RCC 7860 (cell line): ENCODE measurements around the gene ERP27.

Source experiments
- DNase-seq: peaks from one replicate; pipeline ENCODE4 v3.0.0-alpha.2; 2015; ENCODE audit warnings: low spot score
- FAIRE-seq: peaks from 2 replicates; lab custom pipeline; 2012; peaks lifted over from hg19 to GRCh38; lab: Jason Lieb, UNC

ERP27 gene

DNA sequence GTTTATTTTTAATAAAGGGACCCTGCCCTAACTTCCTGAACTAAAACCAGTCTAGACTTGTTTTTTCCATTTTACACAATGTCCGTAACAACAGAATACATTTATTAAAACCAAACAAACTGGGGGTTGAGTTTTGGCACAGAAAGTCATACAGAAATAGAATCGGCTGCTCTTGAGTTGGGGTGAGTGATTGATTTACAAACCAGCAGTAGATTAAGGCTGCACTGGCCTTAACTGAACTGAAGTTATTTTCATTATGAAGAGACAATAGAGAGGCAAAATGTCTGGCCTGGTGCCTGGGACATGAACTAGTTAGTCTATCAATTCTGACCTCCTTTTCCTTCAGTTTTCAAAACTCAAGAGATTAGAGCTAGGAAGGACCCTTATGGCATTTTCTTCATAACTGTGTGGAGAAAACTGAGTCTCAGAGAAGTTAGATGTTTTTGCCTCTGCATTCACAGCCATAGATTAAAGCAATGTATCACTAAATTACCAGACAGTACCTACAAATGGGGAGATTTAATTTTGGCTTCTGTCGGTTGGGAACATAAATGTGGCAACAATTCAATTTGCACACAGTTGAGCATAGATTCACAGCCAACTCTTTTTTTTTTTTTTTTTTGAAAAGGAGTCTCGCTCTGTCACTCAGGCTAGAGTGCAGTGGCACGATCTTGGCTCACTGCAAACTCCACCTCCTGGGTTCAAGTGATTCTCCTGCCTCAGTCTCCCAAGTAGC is 32.9 kb downstream of the ERP27 start:
- no peak for FAIRE-seq
- DNase-seq = no peak

DNA sequence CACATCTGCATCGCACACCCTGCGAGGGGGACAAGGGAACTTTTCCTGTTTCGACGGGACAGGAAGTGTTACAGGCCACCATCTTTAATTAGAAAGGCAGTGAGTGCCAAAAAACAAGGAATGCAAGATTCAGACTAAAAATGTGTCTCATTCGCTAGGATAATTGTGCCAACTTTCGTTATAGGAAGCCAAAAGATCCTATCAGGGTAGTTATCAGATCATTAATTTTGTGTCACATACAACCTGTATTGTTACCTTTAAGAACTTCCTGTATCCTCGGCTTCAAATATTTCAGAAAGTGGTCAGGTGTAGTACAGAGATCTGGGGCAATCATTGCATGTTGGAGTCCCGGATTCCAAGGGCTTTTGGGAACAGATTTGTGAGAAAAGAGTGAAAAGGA is 33.5 kb downstream of the ERP27 start:
- FAIRE-seq (no peak), DNase-seq (no peak)

DNA sequence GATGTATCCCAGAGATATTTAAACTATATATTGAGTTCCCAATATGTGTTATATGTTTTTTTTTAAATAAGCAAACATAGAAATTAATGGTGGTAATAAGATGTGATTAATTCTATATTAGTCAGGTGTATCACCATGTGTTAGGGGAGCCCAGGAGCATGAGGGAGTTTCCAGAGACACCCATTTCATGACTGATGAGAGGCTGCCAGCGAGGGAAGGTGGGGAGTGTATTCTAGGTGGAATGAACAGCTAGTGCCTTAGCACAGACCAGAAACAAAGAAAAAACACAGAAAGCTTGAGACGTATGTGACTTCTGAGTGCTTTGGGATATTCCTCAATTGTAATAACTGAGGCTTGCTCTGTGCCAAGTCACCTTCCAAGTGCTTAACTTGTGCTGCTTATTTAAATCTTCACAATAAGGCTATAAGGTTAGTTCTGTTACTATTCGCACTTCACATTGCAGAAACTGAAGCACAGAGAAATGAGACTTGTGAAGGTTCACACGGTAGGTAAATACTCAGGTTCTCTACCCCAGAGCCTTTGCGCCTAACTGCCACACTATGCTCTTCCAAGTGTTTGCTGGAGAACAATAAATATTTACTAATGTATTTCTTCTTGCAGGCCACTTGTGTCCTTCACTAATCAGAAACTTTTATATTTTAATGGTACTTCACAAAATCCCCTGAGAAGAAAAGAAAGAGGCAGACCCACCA is 34.8 kb downstream of the ERP27 start:
- FAIRE-seq (no peak), DNase-seq (no peak)

DNA sequence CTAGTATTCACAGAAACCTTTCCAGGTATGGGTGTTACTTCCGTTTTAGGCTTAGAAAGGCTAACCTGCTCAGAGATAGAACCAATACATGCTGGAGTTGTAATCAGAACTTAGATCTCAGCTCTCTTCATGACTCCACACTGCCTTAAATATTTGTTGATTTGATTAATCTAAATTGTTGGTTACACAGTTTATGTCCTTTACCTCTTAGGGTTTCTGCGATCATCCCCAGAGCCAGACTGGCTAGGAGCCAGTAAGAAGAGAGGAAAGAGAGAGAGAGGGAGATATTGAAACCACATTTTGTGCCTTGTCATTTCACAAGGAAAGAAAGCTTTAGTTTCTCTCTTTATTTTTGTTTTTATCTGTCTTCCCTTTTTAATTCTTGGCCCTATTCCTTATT is 35.9 kb downstream of the ERP27 start:
- DNase-seq = no peak
- FAIRE-seq = no peak

DNA sequence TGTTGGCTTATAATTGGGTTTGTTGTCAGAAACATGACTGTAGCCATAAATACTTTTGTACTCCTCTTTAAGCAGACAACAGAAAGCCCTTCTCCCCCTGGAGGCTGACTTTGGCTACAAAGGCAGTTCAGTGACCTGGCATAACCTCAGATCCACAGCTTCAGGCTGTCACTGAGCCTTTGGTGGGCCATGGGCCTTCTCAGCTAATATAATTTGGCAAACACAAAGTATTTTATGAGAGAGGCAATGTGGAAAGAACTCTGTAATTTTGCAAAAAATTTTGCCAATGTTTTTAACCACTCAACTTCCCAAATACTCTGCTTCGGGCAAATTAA is 37.1 kb downstream of the ERP27 start:
- FAIRE-seq (no peak), DNase-seq (no peak)

DNA sequence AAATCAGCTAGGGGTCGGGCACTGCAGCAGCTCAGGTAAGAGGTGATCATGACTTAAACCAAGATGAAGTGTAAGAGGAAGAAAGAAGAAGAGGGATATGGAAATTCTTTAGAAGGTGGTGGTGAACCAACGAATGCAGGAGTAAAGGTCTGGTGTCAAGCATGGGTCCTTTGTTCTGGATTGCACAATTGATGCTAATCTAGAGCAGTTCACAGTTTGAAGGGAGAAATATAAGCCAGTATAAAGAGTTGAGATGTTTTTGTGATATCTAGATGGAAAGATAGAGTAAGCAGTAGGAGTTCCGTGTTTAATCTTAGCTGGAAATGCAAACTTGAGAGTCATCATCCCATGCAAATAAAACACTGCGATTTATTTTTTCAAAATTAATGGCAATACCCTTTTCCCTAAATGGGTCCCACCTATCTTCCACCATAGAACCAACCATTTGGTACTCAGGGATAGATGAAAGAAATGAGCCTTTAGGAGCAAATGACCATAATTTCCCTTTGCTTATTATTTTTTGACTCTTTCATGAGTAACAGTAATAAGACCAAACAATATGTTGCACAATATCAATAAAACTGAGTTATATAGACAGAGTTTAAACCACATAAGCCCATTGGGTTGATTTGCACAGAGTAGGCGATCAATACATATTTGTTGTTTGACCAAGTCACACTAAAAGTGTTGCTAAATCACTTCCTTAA is 37.7 kb downstream of the ERP27 start:
- FAIRE-seq = no peak

DNA sequence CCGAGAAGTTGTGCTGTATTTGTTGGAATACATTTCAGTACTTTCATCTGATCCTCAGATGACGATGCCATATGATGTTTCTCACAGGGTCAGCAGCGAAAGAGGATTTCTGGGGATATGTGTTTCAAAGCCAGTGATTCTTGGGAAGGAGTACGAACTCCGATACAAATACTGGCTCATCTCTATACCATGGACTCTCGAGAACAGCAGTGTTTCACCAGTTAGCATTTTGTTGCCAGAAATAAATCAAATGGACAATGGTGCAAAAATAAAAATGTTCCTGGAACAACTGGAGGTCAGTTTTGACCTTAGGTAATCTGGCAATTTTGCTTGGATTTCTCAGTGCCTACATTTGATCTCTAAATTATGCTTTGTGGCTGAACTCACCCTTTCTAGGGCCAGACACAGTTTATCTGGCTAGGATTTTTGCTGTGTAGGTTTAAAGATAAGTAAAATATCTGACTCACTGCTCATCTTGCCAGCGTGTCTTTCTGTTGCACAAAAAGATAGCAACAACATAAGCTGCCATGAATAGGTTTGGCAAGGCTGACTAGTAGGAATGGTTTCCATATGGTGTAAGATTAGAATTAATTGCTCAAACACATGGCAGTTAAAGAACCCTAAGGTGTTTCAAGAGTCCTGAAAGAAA is 41.7 kb downstream of the ERP27 start:
- FAIRE-seq (no peak), DNase-seq (no peak)

More for the DNA sequence above, 37.7 kb downstream of the ERP27 start:
- no peak for DNase-seq

DNA sequence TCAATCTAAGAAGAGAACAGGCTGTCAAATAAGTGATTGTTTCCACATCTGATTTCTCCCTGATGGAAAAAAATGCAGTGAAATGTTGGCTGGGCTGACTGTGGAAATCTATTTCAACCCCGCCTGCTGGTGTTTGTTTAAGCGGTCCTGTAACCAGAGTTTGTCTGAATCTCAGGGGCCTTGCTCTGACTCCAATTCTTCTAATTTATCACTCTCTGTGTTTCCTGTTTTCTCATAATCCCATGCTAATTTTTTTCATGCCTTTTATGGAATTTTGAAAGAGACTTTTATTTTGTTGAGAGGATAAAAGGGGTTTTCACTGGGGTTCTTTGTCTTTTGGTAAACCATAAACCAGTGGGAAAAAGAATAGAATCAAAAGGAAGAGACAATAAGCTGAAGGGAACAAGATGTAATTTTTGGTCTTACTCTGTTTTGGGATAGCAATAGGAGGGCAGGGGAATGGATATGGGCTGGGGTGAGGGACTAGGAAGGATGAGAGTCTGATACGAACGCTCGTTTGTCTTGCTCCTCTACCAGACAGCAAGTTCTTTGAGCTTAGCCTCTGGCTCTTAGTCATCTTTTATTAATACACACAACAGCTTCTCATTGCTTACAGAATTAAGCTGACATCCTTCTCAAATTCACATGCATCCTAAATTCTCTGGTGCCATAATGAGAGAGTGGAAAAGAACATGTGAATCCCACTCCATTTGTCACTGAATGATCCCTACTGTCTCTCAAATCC is 44.7 kb downstream of the ERP27 start:
- DNase-seq (no peak), FAIRE-seq (no peak)

DNA sequence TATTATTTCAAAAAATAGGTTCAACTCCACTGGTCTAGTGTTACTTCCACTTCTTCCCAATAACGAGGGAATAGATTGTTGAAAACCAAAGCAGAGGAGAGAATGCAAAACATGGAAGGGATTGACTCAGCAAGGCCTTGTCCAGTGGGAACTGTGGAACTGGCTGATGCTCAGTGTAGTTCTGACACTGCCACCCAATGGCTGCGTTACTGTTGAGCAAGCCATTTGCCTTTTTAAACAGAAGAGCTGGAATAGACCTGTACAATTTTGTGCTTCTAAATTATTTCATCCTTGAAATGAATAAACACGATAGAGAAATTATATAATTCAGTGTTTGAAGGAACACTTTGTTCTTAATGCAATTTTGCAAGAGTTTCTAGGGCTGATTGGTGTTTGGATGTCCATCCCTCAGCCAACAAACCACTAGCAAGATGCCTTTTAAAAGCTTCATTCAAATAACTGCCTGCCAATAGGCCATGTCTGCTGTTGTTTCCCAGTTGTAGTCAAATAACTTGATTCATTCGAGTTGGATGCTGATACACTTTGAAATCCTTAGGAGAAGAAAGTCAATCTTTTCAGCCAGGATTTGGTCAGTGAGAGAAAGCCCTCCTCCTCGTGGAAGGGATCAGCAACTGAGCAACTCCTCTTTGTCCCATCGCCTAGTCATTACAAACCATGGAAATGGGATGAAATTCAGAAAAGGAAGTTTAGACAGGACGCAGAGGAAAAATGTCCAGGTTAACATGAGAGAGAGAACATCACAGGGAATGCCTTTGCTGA is 45.4 kb downstream of the ERP27 start:
- FAIRE-seq (no peak), DNase-seq (no peak)

DNA sequence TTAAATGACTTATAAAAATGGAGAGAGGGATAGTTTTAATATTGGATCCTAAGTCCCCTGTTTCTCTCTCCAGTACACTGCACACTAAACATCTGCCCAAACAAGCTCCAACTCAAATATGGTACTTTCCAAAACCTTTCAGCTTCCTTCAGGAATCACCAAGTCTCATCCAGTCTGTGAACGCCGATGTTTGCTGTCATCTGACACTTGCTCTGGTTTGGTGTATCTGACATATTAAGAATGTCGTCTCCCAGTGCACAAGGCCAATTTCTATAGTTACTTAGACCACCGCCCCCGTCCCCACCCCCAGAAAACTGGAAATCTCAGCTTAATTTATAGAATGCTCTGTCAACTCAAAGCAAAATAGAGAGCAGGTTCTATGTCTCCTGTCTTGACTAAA is 47.6 kb downstream of the ERP27 start:
- DNase-seq (no peak), FAIRE-seq (no peak)

DNA sequence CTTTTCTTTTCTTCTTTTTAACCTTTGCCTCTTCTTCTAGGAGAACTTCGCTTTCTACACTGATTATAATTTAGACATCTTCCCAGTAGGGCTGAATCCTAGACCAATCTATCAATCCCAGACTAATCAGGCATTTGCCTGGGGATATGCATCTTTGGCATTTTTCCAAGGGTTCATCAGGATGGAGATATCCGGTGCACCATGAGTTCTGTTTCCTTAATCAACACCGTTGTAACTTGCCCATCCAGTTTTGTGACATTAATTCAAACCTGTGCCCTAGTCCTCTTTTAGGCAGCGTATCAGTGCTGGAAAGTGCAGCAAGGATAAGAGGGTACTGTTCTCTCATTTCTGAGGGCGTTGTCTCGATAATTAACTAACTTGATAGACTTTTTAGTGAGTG is 52.1 kb downstream of the ERP27 start:
- DNase-seq (no peak), FAIRE-seq (no peak)

DNA sequence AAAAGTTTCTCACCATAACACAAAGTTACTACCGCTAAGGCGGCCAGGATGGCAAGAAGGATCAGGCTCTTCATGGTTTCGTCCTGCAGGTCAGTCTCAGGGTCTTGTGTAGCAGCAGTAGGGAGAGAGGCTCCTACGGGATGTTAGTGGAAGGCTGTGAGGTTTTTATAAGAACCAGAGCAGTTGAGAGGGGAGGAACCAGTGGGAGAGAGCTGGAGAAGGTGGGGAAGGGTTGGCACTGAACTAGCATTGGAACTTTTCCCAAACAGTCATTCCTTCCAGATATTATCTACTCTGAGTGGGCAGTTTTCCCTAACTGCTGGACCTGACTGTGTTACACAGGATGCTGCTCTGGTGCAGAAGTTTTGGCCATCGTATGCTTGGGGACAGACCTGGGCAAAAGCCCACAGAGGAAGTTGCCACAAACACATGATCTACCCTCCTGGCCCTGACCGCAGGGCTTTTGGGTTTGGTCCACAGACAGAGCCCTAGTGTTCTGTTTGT is 52.6 kb downstream of the ERP27 start, which contains the start of gene MGP:
Gene MGP (minus strand): TSS at position 137 of the 504 bp plus-strand sequence. CDS start 63 bp downstream, at position 74.
- no peak for DNase-seq
- FAIRE-seq = no peak

DNA sequence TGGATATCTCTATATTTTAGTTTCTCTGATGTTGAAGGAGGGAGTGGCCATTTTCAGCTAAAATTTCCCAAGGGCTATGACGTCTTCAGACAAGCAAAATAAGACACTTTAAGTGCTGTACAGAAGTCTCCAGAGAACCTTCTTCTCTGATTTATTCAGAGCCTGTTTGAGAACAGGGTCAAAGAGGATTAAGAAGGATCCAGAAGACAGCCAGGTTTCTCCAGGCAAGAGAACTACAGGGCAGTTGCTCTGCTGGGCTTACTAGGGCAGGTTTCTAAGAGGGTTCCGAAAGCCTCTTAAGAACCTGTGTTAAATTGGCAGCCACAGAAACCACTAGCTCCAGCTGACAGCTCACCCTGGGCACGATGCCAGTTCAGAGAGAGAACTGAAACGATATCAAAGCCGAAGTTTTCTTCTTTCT is 53.9 kb downstream of the ERP27 start:
- FAIRE-seq (peak; percentile 42), DNase-seq (peak; percentile 51)

DNA sequence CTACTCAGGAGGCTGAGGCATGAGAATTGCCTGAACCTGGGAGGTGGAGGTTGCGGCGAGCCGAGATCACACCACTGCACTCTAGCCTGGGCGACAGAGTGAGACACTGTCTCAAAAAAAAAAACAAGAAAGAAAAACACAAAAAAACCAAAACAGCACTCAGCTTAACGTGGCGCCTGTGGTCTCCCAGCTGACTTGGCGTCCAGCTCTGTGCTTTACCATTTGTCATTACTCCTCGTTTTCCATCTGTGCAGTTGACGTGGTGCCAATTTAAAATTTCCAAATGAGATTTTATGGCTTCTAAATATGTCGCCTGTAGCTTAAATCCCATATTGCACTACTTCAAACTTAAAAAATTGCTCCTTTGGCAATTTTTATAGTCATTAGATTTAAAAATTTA is 54.7 kb downstream of the ERP27 start:
- DNase-seq = no peak
- FAIRE-seq = no peak

DNA sequence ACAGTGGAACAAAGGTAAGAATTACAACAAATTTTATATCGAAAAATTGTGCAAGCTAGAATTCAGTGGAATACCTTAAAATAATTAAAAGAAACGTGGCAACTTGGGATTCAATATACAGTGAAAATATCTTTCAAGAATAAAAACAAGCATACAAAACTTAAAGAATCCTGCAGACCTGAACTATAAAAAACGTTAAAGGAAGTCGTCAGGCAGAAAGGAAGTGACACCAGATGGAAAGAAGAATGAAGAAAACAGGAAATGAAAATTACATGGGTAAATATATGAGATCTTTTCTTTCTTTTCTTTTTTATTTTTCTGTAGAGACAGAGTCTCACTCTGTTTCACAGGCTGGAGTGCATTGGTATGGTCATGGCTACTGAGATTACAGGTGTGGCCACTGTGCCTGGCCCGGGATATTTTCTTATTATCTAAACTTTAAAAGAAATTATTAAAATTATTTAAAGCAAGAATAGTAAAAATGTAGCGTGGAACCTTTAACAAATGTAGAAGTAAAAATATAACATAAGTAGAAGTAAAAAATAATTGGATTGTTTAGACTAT is 57.4 kb downstream of the ERP27 start:
- DNase-seq (no peak), FAIRE-seq (no peak)

DNA sequence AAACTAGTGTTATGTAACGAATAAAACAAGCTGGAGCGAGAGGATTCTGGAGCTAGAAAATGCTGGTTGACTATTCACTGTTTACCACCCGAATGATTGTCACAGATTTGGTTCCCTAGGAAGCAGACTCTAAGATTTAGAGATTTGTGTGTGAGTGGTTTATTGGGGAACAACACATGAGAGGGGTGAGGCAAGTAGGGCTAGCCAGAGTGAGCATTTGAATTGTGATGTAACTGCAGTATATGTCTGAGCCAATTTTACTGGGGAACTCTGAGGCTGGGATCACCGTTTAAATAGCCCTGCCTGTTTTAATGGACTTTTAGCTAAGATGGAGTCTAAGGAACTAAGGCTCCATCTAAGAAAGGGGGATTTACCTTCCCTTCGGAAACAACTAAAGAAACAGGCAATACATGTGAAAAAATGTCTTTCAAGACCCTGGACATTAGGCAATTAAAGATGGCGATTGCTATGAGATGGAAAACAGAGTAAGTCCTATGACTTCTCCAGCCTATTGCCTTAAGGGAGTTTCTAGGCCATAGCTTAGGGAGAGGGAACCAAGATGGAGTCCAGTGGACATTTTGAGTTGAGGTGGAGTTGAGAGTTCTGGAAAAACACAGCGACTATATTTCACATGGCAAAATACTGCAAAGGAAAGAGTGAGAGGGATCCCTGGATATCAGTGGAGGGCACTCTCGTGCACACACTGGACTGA is 59.0 kb downstream of the ERP27 start:
- no peak for DNase-seq
- no peak for FAIRE-seq

DNA sequence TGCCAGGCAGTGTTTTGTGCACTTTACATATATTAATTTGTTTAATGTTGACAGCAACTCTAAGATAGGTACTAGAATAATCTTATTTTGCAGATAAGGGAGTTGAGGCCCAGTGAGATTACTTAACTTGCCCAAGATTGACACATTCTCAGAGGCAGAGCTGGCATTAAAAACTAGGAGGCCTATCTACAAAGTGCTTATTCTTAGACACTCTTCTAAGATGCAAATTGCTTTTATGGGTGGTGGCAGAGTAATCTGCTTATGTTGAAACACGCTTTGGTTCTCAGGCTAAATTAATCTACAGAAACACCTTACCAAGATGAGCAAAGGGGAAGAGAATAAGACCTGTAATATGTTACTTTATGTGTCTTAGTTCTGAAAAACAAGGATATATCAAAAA is 59.8 kb downstream of the ERP27 start:
- FAIRE-seq (no peak), DNase-seq (no peak)

DNA sequence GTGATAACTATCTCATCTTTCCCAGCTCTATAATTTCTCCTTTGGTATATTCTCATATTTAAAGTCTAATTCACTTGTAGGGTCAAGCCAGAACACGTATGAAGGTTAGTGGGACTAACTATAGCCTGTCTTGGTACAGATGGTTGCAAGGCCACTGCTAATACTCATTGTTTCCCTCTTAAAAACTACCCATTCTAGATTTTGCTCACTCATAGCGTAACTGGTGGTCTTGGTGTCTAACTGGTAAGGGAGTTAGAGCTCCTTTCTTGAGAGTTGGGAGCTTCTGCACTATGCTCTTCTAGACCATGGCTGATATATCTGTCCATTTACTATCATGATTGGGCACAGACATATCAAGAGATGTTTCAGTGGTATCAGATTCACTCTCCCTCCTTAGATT is 61.5 kb downstream of the ERP27 start:
- no peak for FAIRE-seq

DNA sequence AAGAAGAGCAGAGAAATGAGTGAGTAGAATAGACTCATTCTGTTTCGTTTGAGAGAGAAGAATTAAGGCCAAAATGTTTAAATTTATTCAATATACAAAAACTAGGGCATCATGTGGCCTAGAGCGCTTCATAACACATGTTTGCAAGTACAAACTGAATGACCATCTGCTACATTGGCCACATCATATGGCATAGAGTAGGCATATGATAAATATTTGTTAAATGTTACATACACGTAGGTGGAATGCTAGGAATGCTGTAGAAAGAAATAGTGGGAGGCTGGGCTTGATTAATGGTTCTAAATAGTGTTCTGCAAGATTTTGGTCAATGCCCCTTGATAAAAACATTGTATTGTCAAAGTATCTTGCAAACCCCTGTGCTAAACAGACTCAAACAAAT is 63.5 kb downstream of the ERP27 start:
- FAIRE-seq (no peak), DNase-seq (no peak)

More for the DNA sequence above, 61.5 kb downstream of the ERP27 start:
- DNase-seq = no peak
